B cell (primary cell): Measurements from ENCODE around the gene UNC5C. TPM values are rescaled to one million over a fixed set of nuclear protein-coding genes. Genes with fewer than 3 reads are reported as not detected.

ENCODE experiments used
- ATAC-seq: fragments of 200-7000 bp; cut with Tn5 transposase; one replicate; pipeline ENCODE4 v1.10.0; 2021; ENCODE audit warnings: low read depth, mild to moderate bottlenecking, moderate number of reproducible peaks, moderate library complexity
- CTCF ChIA-PET: fragments of 350-600 bp; sonication (Branson Sonifier 250); formaldehyde crosslinking; loops from one replicate; lab custom pipeline; 2021; ENCODE audit warnings: antibody characterized with exemption, inconsistent platforms; lab: Charles Lee
- POLR2A ChIA-PET: fragments of 350-600 bp; sonication (Branson Sonifier 250); formaldehyde crosslinking; loops from one replicate; lab custom pipeline; 2021; ENCODE audit warnings: antibody characterized with exemption; lab: Charles Lee
- DNase-seq: peaks from one replicate; pipeline ENCODE4 v3.0.0; 2013
- H2AFZ ChIP-seq: 2 replicates; pipeline ENCODE4 v1.6.1; 2012; ENCODE audit warnings: mild to moderate bottlenecking, low read depth, low read length; ENCODE audit not compliant: insufficient read depth, poor library complexity, severe bottlenecking
- H3K27ac ChIP-seq, 2 donors: 1 replicate in 1 of 2; 2 replicates in 1 of 2; pipeline ENCODE4 v1.5.1; 2012 to 2013; ENCODE audit warnings: low read length in 2 of 2, mild to moderate bottlenecking in 2 of 2, moderate library complexity in 1 of 2
- H3K27me3 ChIP-seq, 4 experiments: fragments of 200-600 bp in 1 of 4; sonication (generic) in 1 of 4; replicated peaks in 1 of 4; 1 replicate in 2 of 4; 2 replicates in 2 of 4; pipeline versions ENCODE4 v1.6.1 to v1.7.0; 2013 to 2016; ENCODE audit warnings: low read length in 3 of 4, mild to moderate bottlenecking in 2 of 4, mixed read lengths in 1 of 4, moderate library complexity in 1 of 4; ENCODE audit not compliant: insufficient read depth in 4 of 4, control insufficient read depth in 3 of 4; ENCODE audit errors: control extremely low read depth in 1 of 4
- H3K36me3 ChIP-seq, 2 experiments: replicated peaks in 1 of 2; 1 replicate in 1 of 2; 2 replicates in 1 of 2; pipeline versions ENCODE4 v1.6.1 to v1.7.1; 2013; ENCODE audit warnings: low read length in 1 of 2; ENCODE audit not compliant: insufficient read depth in 2 of 2, control insufficient read depth in 1 of 2; ENCODE audit errors: control extremely low read depth in 1 of 2, extremely low read depth in 1 of 2
- H3K4me1 ChIP-seq, 2 donors: fragments of 200-600 bp in 1 of 2; sonication (generic) in 1 of 2; 1 replicate in 1 of 2; 2 replicates in 1 of 2; pipeline versions ENCODE4 v1.5.1 to v1.6.1; 2013 to 2017; ENCODE audit warnings: low read length in 2 of 2; ENCODE audit not compliant: control insufficient read depth in 2 of 2, insufficient read depth in 2 of 2
- H3K4me2 ChIP-seq: replicated peaks from 2 replicates; pipeline ENCODE3; 2012; ENCODE audit warnings: mild to moderate bottlenecking, low read depth, low read length; ENCODE audit not compliant: poor library complexity, severe bottlenecking
- H3K4me3 ChIP-seq, 5 experiments: fragments of 200-600 bp in 1 of 5; sonication (generic) in 1 of 5; 1 replicate in 3 of 5; 2 replicates in 2 of 5; pipeline versions ENCODE4 v1.5.1 to v1.7.0; 2011 to 2016; ENCODE audit warnings: low read length in 4 of 5, mild to moderate bottlenecking in 4 of 5, low read depth in 2 of 5, control low read depth in 1 of 5, moderate library complexity in 1 of 5; ENCODE audit not compliant: insufficient read depth in 1 of 5; ENCODE audit errors: control extremely low read depth in 1 of 5, extremely low read depth in 1 of 5
- H3K79me2 ChIP-seq: fragments of 200-600 bp; sonication (generic); one replicate; pipeline ENCODE4 v1.6.0; 2016; ENCODE audit warnings: low read length; ENCODE audit not compliant: control insufficient read depth, insufficient read depth
- H3K9ac ChIP-seq: fragments of 200-600 bp; sonication (generic); 2 replicates; pipeline ENCODE4 v1.6.1; 2017; ENCODE audit warnings: mild to moderate bottlenecking, low read length, moderate library complexity
- H3K9me3 ChIP-seq, 3 donors: one replicate each; pipeline versions ENCODE4 v1.6.1 to v1.7.1; 2013; ENCODE audit warnings: low read length in 2 of 3; ENCODE audit not compliant: control insufficient read depth in 2 of 3, insufficient read depth in 1 of 3; ENCODE audit errors: control extremely low read depth in 1 of 3
- H4K20me1 ChIP-seq: 2 replicates; pipeline ENCODE4 v1.6.0; 2012; ENCODE audit warnings: mild to moderate bottlenecking, low read length; ENCODE audit not compliant: insufficient read depth, control insufficient read depth, poor library complexity, severe bottlenecking
- H3K27ac Mint-ChIP-seq: one replicate; pipeline ENCODE4 v1.8.0; 2021; ENCODE audit warnings: mixed read lengths
- H3K27me3 Mint-ChIP-seq: one replicate; pipeline ENCODE4 v1.8.0; 2021; ENCODE audit warnings: mixed read lengths
- H3K4me1 Mint-ChIP-seq: one replicate; pipeline ENCODE4 v1.8.0; 2021; ENCODE audit warnings: mixed read lengths
- H3K4me3 Mint-ChIP-seq: one replicate; pipeline ENCODE4 v1.8.0; 2021; ENCODE audit warnings: mixed read lengths
- H3K9me3 Mint-ChIP-seq: one replicate; pipeline ENCODE4 v1.8.0; 2022; ENCODE audit warnings: mixed read lengths; ENCODE audit not compliant: insufficient read depth
- CTCF ChIP-seq: fragments of 200-600 bp; IDR thresholded peaks from one replicate; pipeline ENCODE4 v1.8.0; 2022; ENCODE audit warnings: antibody characterized with exemption, mild to moderate bottlenecking
- EZH2 ChIP-seq: IDR thresholded peaks from 2 replicates; pipeline ENCODE4 v1.6.1; 2012; ENCODE audit warnings: borderline replicate concordance, low read depth, mild to moderate bottlenecking, moderate library complexity, low read length; ENCODE audit not compliant: insufficient read depth, poor library complexity, severe bottlenecking
- WGBS: methylation state at CpG from one replicate; pipeline ENCODE4 v1.1.5; 2013; ENCODE audit warnings: missing lambda C conversion rate; ENCODE audit not compliant: insufficient coverage; 5-methylcytosine and 5-hydroxymethylcytosine counted together
- intact Hi-C: fragments of 100-400 bp; cut with micrococcal nuclease; formaldehyde crosslinking; loops from one replicate; pipeline ENCODE4 v1.10.0; 2022
- polyA plus RNA-seq: library from polyadenylated mRNA; depleted of rRNA; stranded (reverse); fragments of >200 nt; gene quantifications from 2 replicates; pipeline ENCODE4 v1.2.3, GENCODE V29; 2012
- total RNA-seq, 2 donors: library from RNA; stranded (reverse); fragments of 120-200 nt in 1 of 2; gene quantifications; 1 replicate in 1 of 2; 2 replicates in 1 of 2; pipeline versions ENCODE4 v1.2.3 to v1.2.4, GENCODE V29; 2013 to 2022

Gene UNC5C
- total and polyA plus RNA-seq, 2 donors (not counting 1 experiment from before 2014, with no cell fraction given): not detected

- no peak overlapping the region for H3K4me3 Mint-ChIP-seq
- intact Hi-C loops: no loop called here
- ATAC-seq (no peak), DNase-seq (no peak)
- H3K9me3 Mint-ChIP-seq: no peaks in the 10 kb centered on the region
- H3K27ac Mint-ChIP-seq: no peak overlapping the region
- H2AFZ ChIP-seq: no peak overlapping the region
- H3K4me3 ChIP-seq: no peak overlapping the region
- H3K9ac ChIP-seq: no peak overlapping the region
- no CpG with 5 or more reads among the region's 1 CpG for WGBS
- CTCF ChIA-PET: no interaction called here
- no peaks in the 10 kb centered on the region for H3K9me3 ChIP-seq
- no peaks in the 10 kb centered on the region for H3K4me1 Mint-ChIP-seq
- H4K20me1 ChIP-seq: no peaks in the 10 kb centered on the region
- H3K36me3 ChIP-seq: no peaks in the 10 kb centered on the region
- POLR2A ChIA-PET: no interaction called here
- H3K4me1 ChIP-seq: no peaks in the 10 kb centered on the region
- TF ChIP-seq EZH2: no peak
- no peak for TF ChIP-seq CTCF
- H3K27ac ChIP-seq: no peak overlapping the region
- H3K27me3 ChIP-seq: no peaks in the 10 kb centered on the region
- H3K4me2 ChIP-seq: no peak overlapping the region
- H3K79me2 ChIP-seq: no peaks in the 10 kb centered on the region
- H3K27me3 Mint-ChIP-seq: no peaks in the 10 kb centered on the region
Observed at GRCh38 chr4:95393821-95394220, 155.0 kb downstream of the UNC5C start.

- ChIA-PET POLR2A (no interaction called here), CTCF (no interaction called here)
- no peak for TF ChIP-seq EZH2
- no peak for TF ChIP-seq CTCF
- Mint-ChIP-seq H3K27ac (no peak overlapping the region), H3K27me3 (no peaks in the 10 kb centered on the region), H3K4me1 (no peaks in the 10 kb centered on the region), H3K4me3 (no peak overlapping the region), H3K9me3 (peaks cover 4% of the 10 kb centered on the region)
- H3K4me3 ChIP-seq: no peak overlapping the region
- H4K20me1 ChIP-seq: no peaks in the 10 kb centered on the region
- H3K9me3 ChIP-seq: no peaks in the 10 kb centered on the region
- H3K27me3 ChIP-seq: no peaks in the 10 kb centered on the region
- H3K4me1 ChIP-seq: no peaks in the 10 kb centered on the region
- H2AFZ ChIP-seq: no peak overlapping the region
- no peak overlapping the region for H3K27ac ChIP-seq
- H3K79me2 ChIP-seq: no peaks in the 10 kb centered on the region
- H3K4me2 ChIP-seq: no peak overlapping the region
- H3K9ac ChIP-seq: no peak overlapping the region
- no peaks in the 10 kb centered on the region for H3K36me3 ChIP-seq
- ATAC-seq (no peak), DNase-seq (no peak)
- intact Hi-C loops: no loop called here
Observed at GRCh38 chr4:95388911-95389310, 159.9 kb downstream of the UNC5C start.
